HUES48 (cell line): Measurements from ENCODE around the gene ENDOV.

Experiments
- H3K27ac ChIP-seq: one replicate; pipeline ENCODE4 v1.7.0; 2013; ENCODE audit warnings: low read depth, low read length, inconsistent platforms
- H3K27me3 ChIP-seq: 2 replicates; pipeline ENCODE4 v1.6.1; 2013; ENCODE audit warnings: mild to moderate bottlenecking, low read length; ENCODE audit not compliant: control insufficient read depth, insufficient read depth
- H3K36me3 ChIP-seq: 2 replicates; pipeline ENCODE4 v1.6.1; 2013; ENCODE audit warnings: low read length; ENCODE audit not compliant: control insufficient read depth, insufficient read depth
- H3K4me1 ChIP-seq: 2 replicates; pipeline ENCODE4 v1.6.1; 2013; ENCODE audit warnings: mild to moderate bottlenecking, low read length; ENCODE audit not compliant: control insufficient read depth, insufficient read depth
- H3K4me3 ChIP-seq: 2 replicates; pipeline ENCODE4 v1.5.1; 2013; ENCODE audit warnings: mild to moderate bottlenecking, low read depth, low read length
- H3K9ac ChIP-seq: 2 replicates; pipeline ENCODE4 v1.6.1; 2013; ENCODE audit warnings: mild to moderate bottlenecking, low read depth, low read length, moderate library complexity
- H3K9me3 ChIP-seq: 2 replicates; pipeline ENCODE4 v1.6.1; 2013; ENCODE audit warnings: low read length; ENCODE audit not compliant: control insufficient read depth, insufficient read depth

ENDOV gene

DNA sequence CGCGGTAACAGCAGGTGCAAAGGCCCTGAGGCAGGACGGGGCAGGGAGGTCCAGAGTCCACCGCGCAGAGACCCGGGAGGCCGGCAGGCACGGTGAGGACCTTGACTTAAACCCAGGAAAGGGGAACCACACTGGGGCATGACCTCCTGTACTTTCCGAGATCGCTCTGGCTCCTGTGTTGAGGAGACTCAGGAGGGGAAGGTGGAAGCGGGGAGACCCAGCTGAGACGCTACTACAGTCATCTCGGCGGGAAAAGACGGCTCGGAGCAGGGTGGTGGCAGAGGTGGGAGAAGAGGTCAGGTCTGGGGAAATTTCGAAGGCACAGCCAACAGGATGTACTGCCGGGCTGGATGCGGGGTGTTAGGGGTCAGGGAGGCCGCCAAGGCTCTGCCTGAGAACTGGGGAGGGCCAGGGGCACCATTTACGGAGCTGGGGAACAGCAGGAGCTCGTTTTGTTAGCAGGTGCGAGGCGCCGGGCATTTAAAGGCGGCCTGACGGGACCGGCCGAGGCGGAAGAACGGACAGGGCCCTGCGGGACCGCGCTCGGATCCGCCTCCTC is 39.1 kb downstream of the ENDOV start:
- Histone ChIP-seq H3K27ac (peak overlapping the region; percentile 94), H3K4me1 (peaks cover 7% of the 10 kb centered on the region), H3K9ac (peak overlapping the region; percentile 88), H3K27me3 (peaks cover 16% of the 10 kb centered on the region), H3K4me3 (peak overlapping the region; percentile 83), H3K9me3 (no peaks in the 10 kb centered on the region), H3K36me3 (no peaks in the 10 kb centered on the region)

DNA sequence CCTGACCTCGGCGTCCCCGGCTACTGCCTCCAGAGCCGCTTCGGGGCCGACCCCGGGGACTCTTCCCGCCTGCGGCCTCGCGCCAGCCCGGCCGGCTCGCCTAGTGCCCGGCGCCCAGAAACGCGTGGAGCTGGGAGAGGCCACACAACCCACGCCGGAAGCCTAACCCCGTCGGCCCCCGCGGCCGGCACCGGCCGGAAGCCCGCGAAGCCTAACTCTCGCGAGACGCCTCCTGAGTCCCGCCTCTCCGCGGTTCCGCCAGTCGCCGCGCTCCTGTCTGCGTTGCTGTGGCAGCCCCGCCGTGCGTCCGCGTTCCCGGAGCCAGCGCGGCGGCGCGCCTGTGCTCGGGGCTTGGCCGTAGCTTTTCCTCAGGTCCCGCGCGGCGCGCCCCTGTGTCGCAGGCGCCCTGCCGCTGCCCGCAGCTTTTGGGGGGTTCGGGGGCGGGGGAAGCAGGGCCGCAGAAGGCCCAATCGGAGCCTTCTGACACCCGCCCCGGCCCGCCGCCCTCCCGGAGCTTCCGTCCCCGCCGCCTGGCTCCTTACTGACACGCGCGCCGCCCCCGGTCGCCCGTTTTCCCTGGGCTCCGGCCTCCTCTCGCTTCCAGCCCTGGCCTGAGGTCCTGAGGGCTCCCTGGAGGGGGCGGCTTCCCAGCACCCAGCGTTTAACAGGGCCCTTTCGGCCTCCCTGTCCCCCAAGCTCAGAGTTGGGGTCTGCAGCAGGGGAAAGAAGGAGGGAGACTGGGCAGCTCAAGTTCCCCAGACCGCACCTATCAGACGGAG is 39.8 kb downstream of the ENDOV start:
- Histone ChIP-seq H3K9me3 (no peaks in the 10 kb centered on the region), H3K27me3 (peaks cover 16% of the 10 kb centered on the region), H3K9ac (peak overlapping the region; percentile 88), H3K36me3 (no peaks in the 10 kb centered on the region), H3K4me1 (peaks cover 7% of the 10 kb centered on the region), H3K4me3 (peak overlapping the region; percentile 83), H3K27ac (peak overlapping the region; percentile 94)

DNA sequence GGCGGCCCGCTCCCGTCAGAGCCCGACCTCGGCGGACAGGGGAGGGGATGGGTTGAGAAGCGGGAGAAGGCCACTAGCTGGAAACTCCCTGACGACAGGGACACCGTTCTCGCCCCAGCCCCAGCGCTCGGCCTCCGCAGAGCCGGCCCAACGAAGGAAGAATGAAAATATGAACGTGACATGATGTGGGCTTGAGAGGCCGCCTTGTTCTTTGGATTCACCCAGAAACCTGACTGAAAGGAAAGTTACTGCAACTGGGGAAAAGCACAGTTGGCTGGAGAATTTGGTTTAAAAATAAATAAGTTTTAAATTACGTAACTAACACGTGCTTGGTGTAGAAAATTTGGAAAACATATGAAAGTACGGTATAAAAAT is 40.4 kb downstream of the ENDOV start:
- Histone ChIP-seq H3K27me3 (peaks cover 18% of the 10 kb centered on the region), H3K4me1 (peaks cover 7% of the 10 kb centered on the region), H3K9me3 (no peaks in the 10 kb centered on the region), H3K4me3 (peak overlapping the region; percentile 83), H3K27ac (peak overlapping the region; percentile 94), H3K9ac (peak overlapping the region; percentile 34; the same call in 1 of the 2 replicates), H3K36me3 (no peaks in the 10 kb centered on the region)

DNA sequence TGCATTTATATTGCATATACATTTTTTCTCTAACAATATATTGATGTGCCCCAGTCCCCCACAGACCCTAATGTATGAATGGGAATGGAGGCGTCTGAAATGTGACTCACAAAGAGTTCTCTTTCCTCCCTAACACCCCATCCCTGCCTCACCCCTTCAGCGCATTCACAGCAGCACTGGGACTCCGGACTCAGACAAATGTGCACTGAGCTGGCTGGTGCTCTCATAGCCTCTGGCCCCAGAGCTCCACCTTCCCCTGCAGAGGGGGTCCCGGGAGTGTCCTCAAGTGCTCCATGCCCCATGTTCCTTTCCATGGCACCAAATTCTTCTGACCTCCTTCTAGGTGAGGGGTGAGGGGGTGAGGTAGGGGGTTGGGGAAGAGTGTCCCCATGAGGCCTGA is 40.8 kb downstream of the ENDOV start:
- Histone ChIP-seq H3K4me1 (peaks cover 7% of the 10 kb centered on the region), H3K9ac (no peak overlapping the region), H3K4me3 (peak overlapping the region; percentile 83), H3K36me3 (no peaks in the 10 kb centered on the region), H3K9me3 (no peaks in the 10 kb centered on the region), H3K27me3 (peaks cover 22% of the 10 kb centered on the region), H3K27ac (no peak overlapping the region)

DNA sequence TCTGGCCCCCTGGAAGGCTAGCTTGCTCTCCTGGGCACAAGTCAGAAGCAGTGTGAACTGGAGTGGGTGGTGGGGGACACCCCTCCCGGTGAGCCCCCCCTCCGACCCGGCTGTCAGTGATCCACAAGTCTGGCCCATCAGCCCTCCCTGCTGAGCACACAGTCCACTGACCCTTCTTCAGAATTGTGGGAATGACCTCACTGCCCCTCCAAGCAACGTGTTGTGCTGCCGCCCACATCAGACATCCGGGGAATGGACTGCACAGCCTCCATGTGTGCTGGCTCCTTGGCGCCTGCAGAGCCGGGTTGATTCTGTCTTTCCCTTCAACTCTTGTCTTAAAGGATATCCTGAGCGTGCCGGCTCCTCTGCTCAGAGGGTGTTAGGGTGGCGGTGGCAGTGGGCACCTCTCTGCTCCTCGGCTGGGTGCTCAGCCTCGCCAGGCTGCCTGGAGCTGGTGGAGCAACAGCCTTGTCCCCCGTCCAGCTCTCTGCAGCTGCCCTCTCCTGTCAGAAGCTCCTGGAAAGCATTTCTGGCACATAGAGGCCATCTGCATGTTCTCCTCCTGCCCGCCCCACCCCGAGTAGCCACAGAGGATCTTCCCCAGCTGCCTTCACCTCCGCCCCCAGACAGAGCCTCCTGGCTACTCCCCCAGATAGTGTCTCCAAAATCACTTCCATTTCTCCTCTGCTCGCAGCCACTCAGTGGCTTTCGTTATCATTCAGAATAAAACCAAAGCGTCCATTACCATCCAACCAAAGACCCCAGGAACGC is 41.7 kb downstream of the ENDOV start:
- Histone ChIP-seq H3K4me3 (no peak overlapping the region), H3K27ac (no peak overlapping the region), H3K9ac (no peak overlapping the region), H3K36me3 (no peaks in the 10 kb centered on the region), H3K27me3 (peaks cover 22% of the 10 kb centered on the region), H3K4me1 (peaks cover 7% of the 10 kb centered on the region), H3K9me3 (no peaks in the 10 kb centered on the region)

DNA sequence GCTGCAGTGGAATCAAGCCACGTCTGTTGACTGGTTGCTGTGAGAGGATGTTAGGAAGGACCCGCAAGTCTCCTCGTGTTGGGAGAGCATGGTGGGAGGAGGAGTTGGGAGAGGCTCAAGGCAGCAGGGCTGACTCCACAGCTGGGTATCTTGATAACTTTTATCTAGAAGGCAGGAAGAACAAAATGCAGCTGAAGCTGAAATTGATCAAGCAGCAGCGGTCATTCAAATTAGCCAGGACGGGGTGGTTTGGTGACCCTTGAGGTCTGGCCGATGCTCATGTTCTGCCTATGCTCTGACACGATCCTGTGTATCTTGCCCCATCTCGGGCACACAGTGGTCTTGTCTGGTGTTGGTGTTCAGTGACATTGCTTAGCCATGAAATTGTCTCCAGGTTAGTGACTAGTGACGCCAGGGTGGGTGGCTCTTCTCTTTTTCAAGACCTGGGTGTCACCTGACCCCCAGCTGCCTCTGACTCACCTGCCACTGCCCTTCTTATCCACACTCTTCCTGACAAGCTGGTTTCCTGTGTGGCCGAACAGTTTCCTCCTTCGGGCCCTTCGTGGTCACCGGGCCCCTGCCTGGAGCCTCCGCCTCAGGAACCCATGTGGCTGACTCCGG is 42.4 kb downstream of the ENDOV start:
- H3K4me1 ChIP-seq, result peaks cover 7% of the 10 kb centered on the region
- no peak overlapping the region for H3K27ac ChIP-seq
- H3K9ac ChIP-seq, result no peak overlapping the region
- H3K36me3 ChIP-seq, result no peaks in the 10 kb centered on the region
- H3K9me3 ChIP-seq, result no peaks in the 10 kb centered on the region
- peaks cover 22% of the 10 kb centered on the region for H3K27me3 ChIP-seq
- no peak overlapping the region for H3K4me3 ChIP-seq

DNA sequence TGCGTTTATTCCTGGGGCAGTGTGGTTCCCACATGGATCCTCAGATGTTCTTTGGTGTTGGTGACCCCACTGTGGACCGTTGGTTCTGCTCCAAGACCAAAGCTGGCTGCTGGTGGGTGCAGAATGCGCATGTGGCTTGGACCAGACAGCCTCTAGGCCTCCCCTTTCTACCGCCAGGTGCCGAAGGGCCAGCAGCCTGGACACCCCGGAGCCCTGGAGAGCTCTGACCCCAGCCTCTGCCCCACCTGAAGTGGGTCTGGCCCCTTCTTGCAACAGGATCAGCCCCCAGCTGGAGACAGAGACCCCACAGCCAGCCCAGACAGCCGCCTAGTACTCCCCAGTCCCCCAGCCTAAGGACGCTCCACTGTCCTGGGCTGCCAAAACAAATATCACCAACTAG is 43.0 kb downstream of the ENDOV start:
- no peaks in the 10 kb centered on the region for H3K36me3 ChIP-seq
- H3K27ac ChIP-seq, result no peak overlapping the region
- H3K4me3 ChIP-seq, result no peak overlapping the region
- H3K9ac ChIP-seq, result no peak overlapping the region
- peaks cover 22% of the 10 kb centered on the region for H3K27me3 ChIP-seq
- H3K4me1 ChIP-seq, result peaks cover 7% of the 10 kb centered on the region
- no peaks in the 10 kb centered on the region for H3K9me3 ChIP-seq

DNA sequence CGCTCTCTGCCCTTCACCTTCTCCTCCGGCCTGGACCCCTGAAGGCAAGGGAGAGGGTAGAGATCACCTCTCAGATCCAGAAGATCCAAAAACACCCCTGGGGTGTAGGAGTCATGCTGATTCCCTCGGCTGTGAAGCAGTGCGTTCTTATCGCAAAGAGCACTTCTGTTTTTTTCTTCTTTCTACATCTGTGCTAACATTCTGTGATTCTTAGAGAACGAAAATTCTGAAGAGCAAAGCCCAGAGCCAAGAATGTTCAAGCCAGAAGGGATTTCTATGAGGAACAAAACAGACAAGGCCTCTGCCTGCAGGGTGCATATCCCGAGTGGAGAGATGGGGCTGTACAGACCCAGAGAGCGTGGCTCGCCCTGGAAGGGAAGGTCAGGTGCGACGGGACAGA is 44.3 kb downstream of the ENDOV start:
- H3K9ac ChIP-seq, result no peak overlapping the region
- peaks cover 22% of the 10 kb centered on the region for H3K27me3 ChIP-seq

DNA sequence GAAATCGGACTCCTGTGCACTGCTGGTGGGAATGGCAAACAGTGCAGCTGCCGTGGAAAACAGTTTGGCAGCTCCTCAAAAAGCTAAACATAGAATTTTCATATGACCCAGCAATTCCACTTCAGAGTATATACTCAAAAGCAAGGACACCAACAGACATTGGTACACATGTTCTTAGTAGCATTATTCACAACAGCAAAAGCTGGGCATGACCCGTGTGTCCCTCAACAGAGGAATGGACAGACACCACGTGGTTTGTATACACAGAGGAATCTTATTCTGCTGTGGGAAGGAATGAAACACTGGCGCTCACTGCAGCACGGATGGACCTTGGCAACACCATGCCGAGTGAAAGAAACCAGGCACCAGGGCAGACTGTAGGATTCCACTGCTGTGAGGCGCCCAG is 45.5 kb downstream of the ENDOV start:
- Histone ChIP-seq H3K27me3 (peaks cover 22% of the 10 kb centered on the region), H3K9ac (no peak overlapping the region), H3K36me3 (no peaks in the 10 kb centered on the region), H3K4me1 (peaks cover 4% of the 10 kb centered on the region; the same call in 1 of the 2 replicates), H3K9me3 (no peaks in the 10 kb centered on the region), H3K27ac (no peak overlapping the region), H3K4me3 (no peak overlapping the region)

More for the DNA sequence above, 44.3 kb downstream of the ENDOV start:
- H3K36me3 ChIP-seq, result no peaks in the 10 kb centered on the region
- no peaks in the 10 kb centered on the region for H3K9me3 ChIP-seq
- H3K4me1 ChIP-seq, result peaks cover 4% of the 10 kb centered on the region; the same call in 1 of the 2 replicates
- H3K4me3 ChIP-seq, result no peak overlapping the region
- H3K27ac ChIP-seq, result no peak overlapping the region

DNA sequence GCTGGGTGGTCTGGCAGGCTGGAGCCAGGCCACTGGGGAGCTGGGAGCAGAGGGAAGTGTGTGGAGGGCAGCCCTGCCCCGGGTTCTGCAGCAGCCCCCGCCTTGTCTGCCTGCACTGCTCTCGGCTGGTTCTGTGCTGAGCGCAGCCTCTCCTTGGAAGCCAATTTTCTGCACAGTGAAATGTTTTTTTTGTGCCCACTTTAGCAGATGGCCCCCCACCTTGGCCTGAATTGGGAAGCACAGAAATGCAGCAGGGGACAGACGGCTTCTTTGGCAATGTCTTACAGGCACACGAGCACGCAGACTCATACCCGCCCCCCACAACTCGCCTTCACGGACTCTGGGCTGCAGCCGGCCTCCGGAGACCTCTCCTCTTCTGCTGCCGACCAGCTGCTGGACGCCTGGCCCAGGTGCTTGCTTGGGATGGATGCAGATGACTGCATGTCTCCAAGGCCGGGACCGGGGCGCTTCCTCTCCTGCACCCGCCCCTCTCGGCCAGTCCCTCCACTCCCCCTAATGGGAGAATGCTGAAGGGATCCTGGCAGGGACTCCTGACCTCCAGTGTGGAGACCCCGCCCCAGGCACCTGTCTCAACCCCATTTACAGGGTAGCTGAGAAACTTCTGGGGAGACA is 46.7 kb downstream of the ENDOV start:
- H3K27ac ChIP-seq, result no peak overlapping the region
- H3K4me1 ChIP-seq, result no peaks in the 10 kb centered on the region
- H3K9ac ChIP-seq, result no peak overlapping the region
- H3K36me3 ChIP-seq, result no peaks in the 10 kb centered on the region
- H3K9me3 ChIP-seq, result no peaks in the 10 kb centered on the region
- no peak overlapping the region for H3K4me3 ChIP-seq
- H3K27me3 ChIP-seq, result peaks cover 18% of the 10 kb centered on the region
